GM10248 (cell line): ENCODE data around the gene TMEM108.

Source experiments
- CTCF ChIA-PET: fragments of 300-600 bp; sonication (Branson Sonifier 250); formaldehyde crosslinking; extraction: SDS; loops from one replicate; lab custom pipeline; 2021; ENCODE audit warnings: antibody characterized with exemption; lab: Yijun Ruan, JAX
- POLR2A ChIA-PET: fragments of 350-650 bp; sonication (Branson Sonifier 250); formaldehyde crosslinking; extraction: SDS; loops from one replicate; lab custom pipeline; 2020; ENCODE audit warnings: antibody characterized with exemption; lab: Yijun Ruan, JAX
- DNase-seq: peaks from one replicate; pipeline ENCODE4 v3.0.0; 2012; ENCODE audit errors: extremely low spot score
- CTCF ChIP-seq: IDR thresholded peaks from 2 replicates; pipeline ENCODE4 v1.5.1; 2012; ENCODE audit warnings: mild to moderate bottlenecking, low read depth; ENCODE audit errors: extremely low read depth, missing control alignments, control extremely low read depth

Gene TMEM108

DNA sequence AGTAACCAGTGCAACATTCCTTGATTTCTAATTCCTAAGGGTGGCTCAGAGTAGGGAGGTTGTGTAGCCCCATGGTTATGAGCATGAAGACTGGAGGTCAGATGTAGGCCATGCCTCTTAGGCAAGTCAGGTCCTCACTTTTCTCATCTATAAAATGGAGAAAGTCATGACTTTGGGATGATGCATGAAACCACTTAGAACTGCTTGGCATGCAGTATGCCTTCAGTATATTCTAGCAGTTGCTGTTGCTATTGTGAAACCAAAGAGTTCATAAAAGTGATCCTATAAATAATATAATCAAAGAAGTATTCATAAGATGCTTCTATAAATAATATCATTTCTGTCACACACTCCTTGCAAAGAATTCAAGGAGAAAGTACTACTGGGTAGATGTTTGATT, 65.5 kb downstream of the TMEM108 start:
- ChIA-PET POLR2A (no interaction called here), CTCF (no interaction called here)
- TF ChIP-seq CTCF, result no peak
- no peak for DNase-seq

- ChIA-PET CTCF (no interaction called here), POLR2A (no interaction called here)
- DNase-seq, result no peak
- TF ChIP-seq CTCF, result no peak
Observed at GRCh38 chr3:133106169-133106568, 68.0 kb downstream of the TMEM108 start.

GRCh38 chr3:133112666-133113065, 74.5 kb downstream of the TMEM108 start:
- CTCF ChIA-PET, result no interaction called here
- TF ChIP-seq CTCF, result no peak
- POLR2A ChIA-PET, result no interaction called here

GRCh38 chr3:133113526-133113925, 75.3 kb downstream of the TMEM108 start:
- TF ChIP-seq CTCF, result no peak
- ChIA-PET POLR2A (no interaction called here), CTCF (no interaction called here)
- no peak for DNase-seq

More at GRCh38 chr3:133112666-133113065, 74.5 kb downstream of the TMEM108 start:
- DNase-seq, result no peak

GRCh38 chr3:133113927-133114597, 75.9 kb downstream of the TMEM108 start:
- no peak for TF ChIP-seq CTCF
- ChIA-PET CTCF (no interaction called here), POLR2A (no interaction called here)
- no peak for DNase-seq

GRCh38 chr3:133115176-133115575, 77.0 kb downstream of the TMEM108 start:
- POLR2A ChIA-PET, result no interaction called here
- no peak for DNase-seq
- no peak for TF ChIP-seq CTCF
- CTCF ChIA-PET, result no interaction called here
